Fibroblast of skin of back (primary cell): ENCODE measurements around the gene DEPDC7.

Experiments
- DNase-seq: peaks from one replicate; pipeline ENCODE4 v3.0.0-alpha.2; 2013

Gene DEPDC7

DNA sequence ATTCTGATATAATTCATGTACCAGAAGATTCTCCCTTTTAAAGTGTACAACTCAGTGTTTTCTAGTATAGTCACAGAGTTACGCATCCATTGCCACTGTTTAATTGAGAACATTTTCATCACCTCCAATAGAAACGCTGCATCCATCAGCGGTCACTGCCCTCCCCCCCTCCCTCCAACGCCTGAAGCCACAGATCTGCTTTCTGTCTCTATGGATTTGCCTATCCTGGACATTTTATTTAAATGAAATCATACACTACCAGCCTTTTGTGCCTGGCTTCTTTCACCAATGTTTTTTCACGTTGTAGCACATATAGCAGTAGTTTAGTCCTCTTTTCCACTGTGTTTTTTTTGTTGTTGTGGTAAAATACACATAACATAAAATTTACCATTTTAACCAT lies 46.5 kb downstream of the DEPDC7 start:
- peak; percentile 9 for DNase-seq

- peak; percentile 24 for DNase-seq
Observed at GRCh38 chr11:33063326-33063881, 47.7 kb downstream of the DEPDC7 start.

- DNase-seq, result no peak
Observed at GRCh38 chr11:33064033-33064825, 48.6 kb downstream of the DEPDC7 start.

DNA sequence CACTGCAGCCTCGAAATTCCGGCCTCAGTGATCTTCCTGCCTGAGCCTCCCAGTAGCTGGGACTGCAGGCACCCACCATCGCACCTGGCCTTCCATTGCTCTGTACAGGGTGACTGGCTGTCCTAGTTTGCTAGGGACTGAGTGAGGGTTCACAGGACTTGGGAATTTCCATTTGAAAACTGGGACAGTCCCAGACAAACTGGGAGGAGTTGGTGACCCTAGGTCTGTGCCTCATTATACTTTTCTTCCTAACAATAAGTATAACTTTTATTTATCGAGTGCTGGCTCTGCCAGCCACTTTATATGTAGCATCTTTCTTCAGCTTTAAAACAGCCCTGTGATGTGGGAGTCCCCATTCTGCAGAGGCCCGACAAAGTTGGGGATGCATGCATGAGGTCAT lies 49.2 kb downstream of the DEPDC7 start:
- DNase-seq, result no peak

- peak; percentile 54 for DNase-seq
Observed at GRCh38 chr11:33065445-33066178, 49.9 kb downstream of the DEPDC7 start.

DNA sequence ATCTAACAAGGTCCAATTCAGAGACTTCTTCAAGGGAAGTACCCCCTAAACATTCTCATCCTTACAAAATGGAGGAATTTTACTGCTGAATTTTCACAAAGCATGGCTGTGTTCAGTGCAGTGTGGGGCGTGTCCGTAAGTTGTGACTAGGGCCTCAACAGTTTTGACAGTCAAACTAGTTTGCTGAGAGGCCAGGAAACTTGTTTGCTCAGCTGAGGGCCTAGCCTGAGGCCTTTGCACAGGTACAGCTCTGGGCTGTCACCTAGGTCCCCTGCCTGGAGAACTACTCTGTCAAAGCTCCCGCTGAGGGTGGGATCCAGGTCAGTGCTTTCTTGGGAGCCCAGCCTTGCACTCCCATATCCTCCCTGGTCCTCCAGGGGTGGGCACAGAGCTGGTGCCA lies 51.6 kb downstream of the DEPDC7 start:
- no peak for DNase-seq

GRCh38 chr11:33068611-33069340 lies 53.1 kb downstream of the DEPDC7 start:
- no peak for DNase-seq

GRCh38 chr11:33072465-33072864 lies 56.8 kb downstream of the DEPDC7 start:
- DNase-seq, result no peak
